HG03097 (cell line): Measurements from ENCODE around the gene UBE4B.
"Not testable (repeated sequence)": the region's sequence is repeated elsewhere in the genome, so short reads cannot be mapped to it uniquely, and the experiment has no call there.

Experiments
- ATAC-seq: cut with Tn5 transposase; IDR thresholded peaks from one replicate; pipeline ENCODE4 v1.9.1; 2021; ENCODE audit not compliant: unreplicated experiment, low FRiP score

UBE4B gene

DNA sequence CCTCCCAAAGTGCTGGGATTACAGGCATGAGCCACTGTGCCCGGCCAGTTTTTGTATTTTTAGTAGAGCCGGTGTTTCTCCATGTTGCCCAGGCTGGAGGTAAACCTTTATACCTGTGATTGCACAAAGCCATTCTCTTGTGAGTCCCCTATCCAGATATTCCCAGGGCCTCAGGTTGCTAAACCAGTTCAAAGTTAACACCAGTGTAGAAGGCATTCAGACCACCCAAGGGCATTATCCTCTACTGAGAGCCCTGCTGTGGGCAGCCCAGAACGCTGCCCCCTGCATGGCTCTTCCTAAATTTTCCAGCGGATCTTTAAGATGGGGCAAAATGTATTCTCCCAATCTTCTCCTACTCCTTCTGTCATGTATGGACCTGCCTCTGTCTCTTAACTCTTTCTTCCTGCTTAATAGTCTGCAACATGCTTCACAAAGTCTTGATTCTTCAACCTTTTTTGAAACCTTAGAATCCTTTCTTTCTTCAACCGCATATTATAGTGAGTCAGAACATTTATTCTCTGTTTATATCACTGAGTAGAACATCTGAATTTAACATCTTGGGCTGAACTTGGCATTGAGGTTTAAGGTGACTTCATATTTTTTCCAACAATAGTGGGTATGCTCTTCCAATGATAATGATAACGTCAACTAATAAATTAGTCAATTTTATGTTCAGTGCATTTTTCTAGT lies 36.0 kb downstream of the UBE4B start:
- no peak for ATAC-seq

DNA sequence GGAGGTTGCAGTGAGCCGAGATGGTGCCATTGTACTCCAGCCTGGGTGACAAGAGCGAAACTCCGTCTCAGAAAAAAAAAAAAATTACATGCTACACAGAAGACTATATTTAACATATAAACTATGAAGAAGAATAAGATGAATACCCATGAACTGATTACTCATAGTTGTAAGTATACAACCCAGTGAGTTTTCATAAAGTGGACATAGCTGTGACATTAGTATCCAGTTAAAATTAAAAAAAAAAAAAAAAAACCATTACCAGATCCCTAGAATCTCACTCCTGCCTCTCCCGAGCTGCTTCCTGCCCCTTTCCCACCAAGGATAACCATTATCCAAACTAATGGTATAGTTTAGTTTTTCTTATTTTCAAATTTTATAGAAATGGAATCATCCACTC lies 37.4 kb downstream of the UBE4B start:
- no peak for ATAC-seq

DNA sequence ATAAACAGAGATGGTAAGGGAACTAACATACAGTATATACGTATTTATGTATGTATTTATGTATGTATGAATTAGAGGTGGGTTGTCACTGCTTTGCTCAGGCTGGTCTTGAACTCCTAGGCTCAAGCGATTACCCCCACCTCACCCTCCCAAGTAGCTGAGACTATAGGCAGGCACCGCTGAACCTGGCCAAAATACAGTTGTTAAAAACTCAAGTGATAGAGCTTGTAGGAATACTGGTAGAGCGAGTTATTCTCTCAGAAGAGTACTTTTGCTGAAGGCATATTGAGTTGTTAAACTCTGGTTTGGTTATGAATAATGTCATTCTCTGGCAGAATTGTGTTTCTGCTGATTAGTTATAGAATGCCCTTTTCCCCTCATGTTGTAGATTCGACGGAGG lies 38.9 kb downstream of the UBE4B start:
- ATAC-seq, result no peak

DNA sequence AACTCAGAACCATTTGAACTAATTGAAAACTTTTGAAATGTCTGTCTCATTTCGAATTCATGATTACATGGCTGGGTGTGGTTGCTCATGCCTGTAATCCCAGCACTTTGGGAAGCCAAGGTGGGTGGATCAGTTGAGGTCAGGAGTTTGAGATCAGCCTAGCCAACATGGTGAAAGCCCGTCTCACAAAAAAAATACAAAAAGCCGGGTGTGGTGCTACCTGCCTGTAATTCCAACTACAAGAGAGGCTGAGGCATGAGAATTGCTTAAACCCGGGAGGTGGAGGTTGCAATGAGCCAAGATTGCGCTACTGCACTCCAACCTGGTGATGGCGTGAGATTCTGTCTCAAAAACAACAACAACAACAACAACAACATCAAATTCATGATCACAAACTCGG lies 40.6 kb downstream of the UBE4B start:
- ATAC-seq, result not testable (repeated sequence)

DNA sequence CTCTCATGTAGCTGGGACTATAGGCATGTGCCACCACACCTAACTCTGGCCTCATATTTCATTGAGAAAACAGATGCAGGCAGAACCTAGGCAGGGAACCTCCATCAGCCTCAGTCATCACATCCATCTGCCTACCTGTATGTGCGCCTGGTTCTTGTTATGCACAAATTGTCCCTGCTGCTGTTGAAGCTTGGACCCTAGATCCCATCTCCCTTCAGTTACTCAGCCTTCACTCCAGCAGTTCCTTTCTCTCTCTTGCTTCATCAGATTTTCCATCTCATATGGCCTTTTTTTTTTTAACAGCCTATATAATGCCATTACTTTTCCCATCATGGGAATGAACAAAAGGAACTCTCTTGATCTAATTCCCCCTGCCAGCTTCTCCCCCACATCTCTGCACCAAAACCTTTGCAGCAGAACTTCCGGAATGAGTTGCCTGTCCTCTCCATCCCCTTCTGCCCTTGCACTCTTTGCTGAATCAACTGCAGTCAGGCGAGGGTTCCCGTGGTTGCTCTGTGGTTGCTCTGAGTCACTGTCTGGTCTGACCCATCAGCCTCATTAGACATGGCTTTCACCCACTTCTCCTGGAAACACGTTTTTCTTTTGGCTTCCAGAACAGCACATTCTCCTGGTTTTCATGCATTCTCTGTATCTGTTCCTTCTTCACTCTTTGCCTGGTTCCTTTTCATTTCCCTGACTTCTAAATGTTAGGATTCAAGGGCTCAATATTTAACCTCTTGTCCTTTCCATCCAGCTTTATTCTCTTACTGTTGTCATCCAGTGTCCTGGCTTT lies 41.5 kb downstream of the UBE4B start:
- peak; percentile 74 for ATAC-seq

DNA sequence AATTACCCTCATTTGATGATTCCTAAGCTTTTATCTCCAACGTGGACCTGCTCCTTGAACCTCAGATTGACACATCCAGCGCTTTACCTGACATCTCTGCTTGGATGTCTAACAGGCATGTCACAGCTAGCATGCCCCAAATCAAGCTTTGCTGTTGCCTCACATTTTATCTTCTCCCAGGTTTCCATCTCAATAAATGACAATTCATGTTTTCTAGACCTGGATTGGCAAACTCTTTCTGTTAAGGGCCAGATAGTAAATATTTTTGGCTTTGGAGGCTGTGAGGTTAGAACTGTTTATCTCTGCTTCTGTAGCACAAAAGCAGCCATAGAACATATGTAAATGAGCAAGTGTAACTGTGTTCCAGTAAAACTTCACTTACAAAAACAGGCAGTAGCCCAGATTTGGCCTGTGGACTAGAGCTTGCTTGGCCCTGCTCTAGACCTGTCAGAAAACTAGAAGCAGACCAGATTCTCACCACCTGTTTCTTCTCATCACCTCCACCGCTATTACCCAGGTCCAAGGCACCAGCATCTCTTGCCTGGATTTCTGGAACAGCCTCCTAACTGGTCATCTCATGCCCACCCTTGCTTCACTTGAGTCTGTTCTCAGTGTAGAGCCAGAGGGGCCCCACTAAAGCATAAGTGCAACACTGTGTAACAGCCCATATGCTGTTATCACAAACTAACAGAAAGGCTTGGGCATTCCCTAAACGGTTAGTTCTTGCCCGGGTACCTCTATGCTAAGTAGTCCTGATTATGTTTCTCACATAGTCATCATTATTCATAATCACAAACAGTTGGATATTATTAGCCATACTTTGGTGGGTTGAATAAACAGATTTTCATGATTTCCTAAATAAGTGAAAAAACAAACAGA lies 42.3 kb downstream of the UBE4B start:
- ATAC-seq, result no peak

DNA sequence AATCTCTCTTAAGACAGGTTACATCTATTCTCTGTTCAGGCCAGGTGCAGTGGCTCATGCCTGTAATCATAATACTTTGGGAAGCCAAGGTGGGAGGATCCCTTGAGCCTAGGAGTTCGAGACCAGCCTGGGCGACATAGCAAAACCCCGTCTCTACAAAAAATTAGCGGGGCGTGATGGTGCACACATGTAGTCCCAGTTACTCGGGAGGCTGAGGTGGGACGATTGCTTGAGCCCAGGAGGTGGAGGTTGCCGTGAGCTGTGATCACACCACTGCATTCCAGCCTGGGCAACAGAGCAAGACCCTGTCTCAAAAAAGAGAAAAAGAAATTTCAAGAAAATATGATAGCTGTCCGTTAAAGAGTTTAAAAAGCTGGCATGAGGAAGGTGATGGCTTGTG lies 43.0 kb downstream of the UBE4B start:
- no peak for ATAC-seq

DNA sequence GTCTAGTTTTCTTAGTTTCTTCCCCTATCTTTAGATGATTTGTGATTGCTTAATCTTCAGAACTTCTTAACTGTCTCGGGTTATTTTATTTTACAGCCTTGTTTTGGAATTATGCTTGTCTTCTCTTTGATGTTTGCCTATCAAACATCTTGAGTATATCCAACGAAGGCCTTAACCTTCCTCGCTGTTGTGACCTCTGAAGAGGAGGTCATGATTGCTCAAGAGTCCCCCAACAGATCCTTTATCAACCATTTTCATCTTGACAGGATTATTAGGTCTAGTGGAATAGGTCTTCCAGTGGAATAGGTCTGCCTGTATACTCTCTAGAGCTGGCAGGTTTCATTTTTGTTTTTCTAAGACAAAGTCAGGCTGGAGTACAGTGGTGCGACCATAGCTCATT lies 45.7 kb downstream of the UBE4B start:
- ATAC-seq, result no peak

DNA sequence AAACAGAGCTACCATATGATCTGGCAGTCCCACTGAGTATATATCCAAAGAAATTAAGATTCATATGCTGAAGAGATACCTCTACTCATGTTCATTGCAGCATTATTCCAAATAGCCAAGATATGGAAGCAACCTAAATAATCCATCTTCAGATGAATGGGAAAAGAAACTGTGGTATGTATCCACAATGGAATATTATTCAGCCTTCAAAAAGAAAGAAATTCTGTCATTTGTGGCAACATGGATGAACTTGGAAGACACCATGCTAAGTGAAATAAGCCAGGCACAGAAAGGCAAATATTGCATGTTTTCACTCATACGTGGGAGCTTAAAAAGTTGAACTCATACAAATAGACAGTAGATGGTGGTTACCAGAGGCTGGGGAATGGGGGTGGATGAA lies 47.8 kb downstream of the UBE4B start:
- ATAC-seq, result no peak

DNA sequence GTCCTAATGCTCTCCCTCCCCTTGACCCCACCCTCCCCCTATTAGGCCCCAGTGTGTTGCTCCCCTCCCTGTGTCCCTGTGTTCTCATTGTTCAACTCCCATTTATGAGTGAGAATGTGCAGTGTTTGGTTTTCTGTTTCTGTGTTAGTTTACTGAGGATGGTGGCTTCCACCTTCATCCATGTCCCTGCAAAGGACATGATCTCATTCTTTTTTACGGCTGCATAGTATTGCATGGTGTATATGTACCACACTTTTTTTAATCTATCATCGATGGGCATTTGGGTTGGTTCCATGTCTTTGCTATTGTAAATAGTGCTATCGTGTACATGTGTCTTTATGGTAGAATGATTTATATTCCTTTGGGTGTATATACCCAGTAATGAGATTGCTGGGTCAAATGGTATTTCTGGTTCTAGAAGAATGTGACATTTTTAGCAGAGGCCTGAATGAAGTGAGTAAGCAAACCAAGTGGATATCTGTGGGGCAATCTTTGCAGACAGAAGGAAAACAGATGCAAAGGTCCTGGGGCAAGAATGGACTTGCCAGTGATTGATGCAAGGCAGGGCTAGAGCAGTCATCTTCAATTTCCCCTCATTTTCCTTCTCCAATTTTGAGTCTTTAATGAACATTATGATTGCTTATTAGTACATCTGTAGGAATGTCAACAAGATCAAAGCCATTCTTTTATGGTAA lies 50.2 kb downstream of the UBE4B start:
- ATAC-seq, result no peak

DNA sequence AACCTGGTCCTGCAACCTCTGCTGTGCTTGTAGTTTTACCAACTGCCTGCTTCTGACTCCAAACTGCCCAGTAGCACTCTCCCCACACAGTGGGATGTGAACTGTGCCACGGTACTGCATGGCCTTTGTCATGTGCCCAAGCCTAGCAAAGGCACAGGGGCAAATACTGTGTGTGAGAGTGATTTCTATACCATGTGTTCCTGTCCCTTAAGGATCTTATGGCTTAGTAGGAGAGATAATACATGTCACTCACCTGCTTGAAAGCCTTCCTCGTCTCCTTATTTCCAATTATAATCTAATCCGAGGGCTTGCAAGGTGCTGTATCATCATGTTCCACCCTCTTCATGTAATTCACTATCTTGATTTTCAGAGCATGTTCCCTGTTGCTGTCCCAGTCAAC lies 51.3 kb downstream of the UBE4B start:
- no peak for ATAC-seq

DNA sequence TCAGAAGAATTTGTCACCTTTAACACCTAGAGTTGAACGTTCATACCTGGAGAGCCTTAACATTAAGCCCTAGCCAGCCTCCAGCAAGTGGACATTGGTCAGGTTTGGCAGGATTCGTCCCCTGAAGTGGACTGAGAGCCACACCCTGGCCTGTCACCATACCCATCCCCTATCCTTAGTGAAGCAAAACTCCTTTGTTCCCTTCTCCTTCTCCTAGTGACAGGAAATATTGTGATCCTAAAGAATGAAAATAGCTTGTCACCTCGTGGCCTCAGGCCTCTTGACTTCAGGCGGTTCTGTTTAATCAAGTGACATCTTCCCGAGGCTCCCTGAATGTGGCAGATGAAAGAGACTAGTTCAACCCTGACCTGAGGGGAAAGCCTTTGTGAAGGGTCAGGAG lies 52.3 kb downstream of the UBE4B start:
- ATAC-seq, result no peak

DNA sequence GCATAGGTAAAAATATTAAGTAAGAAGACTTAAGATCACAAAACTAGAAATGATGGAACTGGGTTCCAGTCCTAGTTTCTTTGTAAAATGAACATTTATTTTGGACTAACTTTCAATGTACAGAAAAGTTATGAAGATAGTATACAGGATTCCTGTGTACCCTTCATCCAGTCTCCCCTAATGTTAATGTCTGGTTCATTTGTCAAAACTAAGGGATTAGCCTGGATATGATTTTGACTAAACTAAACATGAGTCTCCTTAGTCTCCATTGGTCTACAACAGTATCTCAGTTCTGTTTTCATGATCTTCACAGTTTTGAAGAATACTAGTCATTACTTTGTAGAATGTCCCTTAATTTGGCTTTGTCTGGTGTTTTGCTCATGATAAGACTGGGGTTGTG lies 54.5 kb downstream of the UBE4B start:
- no peak for ATAC-seq

DNA sequence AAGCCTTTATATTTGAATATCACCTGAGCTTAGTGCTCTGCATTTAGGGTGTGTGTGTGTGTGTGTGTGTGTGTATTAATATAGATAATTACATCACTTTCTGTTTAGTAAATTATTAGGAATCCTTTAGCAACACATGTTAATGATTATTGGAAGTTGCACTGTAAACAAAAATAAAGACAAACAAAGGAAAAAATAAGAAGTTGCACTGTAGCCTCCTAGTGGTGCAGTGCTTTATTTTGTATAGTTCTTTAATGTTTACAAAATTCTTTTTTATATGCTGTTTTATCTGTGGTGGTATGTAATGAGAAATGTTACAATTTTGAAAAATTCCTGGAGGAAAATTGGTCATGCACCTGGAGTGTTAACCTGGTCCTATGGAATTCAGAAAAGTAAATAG lies 69.2 kb downstream of the UBE4B start:
- ATAC-seq, result no peak

DNA sequence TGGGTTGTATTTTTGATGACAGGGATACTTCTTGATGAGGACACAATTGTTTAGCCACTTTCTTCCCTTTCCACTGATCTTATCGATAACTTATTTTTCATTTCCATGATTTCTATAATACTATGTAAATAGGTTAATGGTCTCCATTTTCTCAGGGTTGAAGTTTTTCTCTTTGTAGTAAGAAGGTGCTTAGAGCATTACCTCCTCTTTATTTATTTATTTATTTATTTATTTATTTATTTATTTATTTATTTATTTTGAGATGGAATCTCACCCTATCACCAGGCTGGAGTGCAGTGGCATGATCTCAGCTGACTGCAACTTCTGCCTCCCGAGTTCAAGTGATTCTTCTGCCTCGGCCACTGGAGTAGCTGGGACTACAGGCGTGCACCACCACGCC lies 70.4 kb downstream of the UBE4B start:
- ATAC-seq, result no peak

DNA sequence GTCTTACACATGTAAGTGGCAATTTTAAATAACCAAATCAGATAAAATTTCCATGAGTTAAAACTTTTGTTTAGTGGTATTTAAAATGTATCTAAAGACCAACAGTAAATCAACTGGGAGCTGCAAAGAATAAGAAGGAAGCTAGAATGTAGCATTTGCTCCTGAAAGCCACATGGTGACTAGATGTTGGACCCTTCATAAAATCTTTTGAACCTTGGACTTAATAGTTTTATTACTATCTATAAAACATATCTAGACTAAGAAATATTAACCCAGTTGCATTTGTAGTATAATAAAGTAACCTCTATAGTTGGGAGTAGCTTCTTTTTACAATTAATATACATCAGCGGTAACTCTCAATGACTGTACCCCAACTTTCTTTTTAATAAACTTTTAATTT lies 72.1 kb downstream of the UBE4B start:
- no peak for ATAC-seq

DNA sequence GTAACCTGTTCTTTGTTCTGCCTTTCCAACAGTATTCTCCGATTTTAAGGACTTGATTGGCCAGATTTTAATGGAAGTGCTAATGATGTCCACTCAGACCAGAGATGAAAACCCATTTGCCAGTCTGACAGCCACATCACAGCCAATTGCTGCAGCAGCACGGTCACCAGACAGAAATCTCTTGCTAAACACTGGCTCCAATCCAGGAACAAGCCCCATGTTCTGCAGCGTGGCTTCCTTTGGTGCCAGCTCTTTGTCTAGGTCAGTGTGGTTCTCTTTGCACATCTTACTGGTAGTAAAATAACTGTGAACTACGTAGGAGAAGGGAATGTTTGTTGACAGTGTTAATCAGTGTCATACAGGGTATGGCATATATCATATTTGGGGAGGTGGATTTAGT lies 72.7 kb downstream of the UBE4B start:
- no peak for ATAC-seq

DNA sequence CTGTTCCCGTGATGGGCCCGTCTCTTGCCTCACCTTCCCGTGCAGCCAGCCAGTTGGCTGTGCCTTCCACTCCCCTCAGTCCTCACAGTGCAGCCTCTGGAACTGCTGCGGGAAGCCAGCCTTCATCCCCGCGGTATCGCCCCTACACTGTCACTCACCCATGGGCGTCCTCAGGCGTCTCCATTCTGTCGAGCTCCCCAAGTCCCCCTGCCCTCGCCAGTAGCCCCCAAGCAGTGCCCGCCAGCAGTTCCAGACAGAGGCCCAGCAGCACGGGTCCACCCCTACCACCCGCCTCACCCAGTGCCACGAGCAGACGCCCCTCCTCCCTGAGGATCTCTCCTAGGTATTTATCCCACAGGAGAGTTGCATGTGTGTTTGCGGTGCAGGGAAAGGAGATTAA lies 73.5 kb downstream of the UBE4B start:
- no peak for ATAC-seq

DNA sequence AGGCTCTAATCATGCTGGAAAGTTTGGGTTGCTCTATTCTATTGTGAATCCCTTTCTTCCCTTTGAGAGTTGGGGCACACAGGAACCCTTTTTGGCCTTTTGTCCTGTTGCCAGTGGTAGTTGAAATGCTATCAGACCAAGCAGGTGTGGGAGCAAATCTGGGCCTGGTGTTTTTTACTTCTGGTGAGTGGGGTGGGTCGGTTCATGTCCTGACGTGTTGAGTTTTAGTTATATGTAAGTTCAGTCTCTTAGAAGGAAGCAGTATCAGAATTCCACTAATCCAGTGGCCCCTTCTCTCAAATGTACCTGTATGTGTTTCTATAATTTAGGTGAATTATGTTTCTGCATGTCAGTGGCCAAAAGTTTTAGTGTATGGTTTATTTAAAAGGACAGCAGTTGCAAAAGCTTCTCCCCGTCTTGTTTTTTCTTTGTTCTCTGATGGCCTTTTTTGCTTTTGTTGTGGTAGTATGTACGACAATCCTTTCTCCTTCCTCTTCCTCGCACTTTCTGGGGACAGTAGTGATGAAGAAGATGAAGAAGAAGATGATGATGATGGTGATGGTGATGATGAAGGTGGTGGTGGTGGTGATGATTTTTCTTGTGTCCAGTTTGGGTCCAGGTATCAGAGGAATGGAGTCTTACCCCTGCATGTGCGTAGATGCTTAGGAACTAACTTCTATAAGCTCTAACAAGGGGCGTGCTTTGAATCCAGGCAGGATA lies 74.2 kb downstream of the UBE4B start:
- ATAC-seq, result no peak

DNA sequence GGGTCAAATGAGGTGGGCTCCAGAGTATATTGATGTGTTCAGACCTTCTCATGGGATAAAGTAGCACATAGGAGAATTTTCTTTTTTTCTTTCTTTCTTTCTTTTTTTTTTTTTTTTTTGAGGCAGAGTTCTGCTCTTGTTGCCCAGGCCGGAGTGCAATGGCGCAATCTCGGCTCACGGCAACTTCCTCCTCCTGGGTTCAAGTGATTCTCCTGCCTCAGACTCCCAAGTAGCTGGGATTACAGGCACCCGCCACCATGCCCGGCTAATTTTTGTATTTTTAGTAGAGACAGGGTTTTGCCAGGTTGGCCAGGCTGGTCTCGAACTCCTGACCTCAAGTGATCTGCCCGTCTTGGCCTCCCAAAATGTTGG lies 74.7 kb downstream of the UBE4B start:
- not testable (repeated sequence) for ATAC-seq
